ENCODE data around the gene CARMIL1. TPM values are rescaled to one million over a fixed set of nuclear protein-coding genes. Genes with fewer than 3 reads are reported as not detected.
A peak's percentile ranks its signal among the peaks of the same experiment; 100 is the strongest.

Gene CARMIL1
- total RNA-seq, 1 experiment from 2014 or later, result 2.6 TPM

GRCh38 chr6:25630508-25631278, 351.5 kb downstream of the CARMIL1 start:
- DNase-seq (ENCODE audit: extremely low read depth, low read depth), result no peak

- DNase-seq (ENCODE audit: extremely low read depth, low read depth), result no peak
Observed at GRCh38 chr6:25635886-25636317, 356.7 kb downstream of the CARMIL1 start.

- DNase-seq (ENCODE audit: extremely low read depth, low read depth), result no peak
Observed at GRCh38 chr6:25637211-25637610, 358.0 kb downstream of the CARMIL1 start.

GRCh38 chr6:25637960-25638434, 358.8 kb downstream of the CARMIL1 start:
- DNase-seq (ENCODE audit: extremely low read depth, low read depth), result no peak

GRCh38 chr6:25639653-25640052, 360.5 kb downstream of the CARMIL1 start:
- DNase-seq (ENCODE audit: extremely low read depth, low read depth), result no peak

GRCh38 chr6:25640446-25640845, 361.3 kb downstream of the CARMIL1 start:
- no peak for DNase-seq (ENCODE audit: extremely low read depth, low read depth)

- DNase-seq (ENCODE audit: extremely low read depth, low read depth), result no peak
Observed at GRCh38 chr6:25640891-25641290, 361.7 kb downstream of the CARMIL1 start.

GRCh38 chr6:25641377-25641776, 362.2 kb downstream of the CARMIL1 start:
- DNase-seq (ENCODE audit: extremely low read depth, low read depth), result no peak

GRCh38 chr6:25641940-25642666, 362.9 kb downstream of the CARMIL1 start:
- DNase-seq (ENCODE audit: extremely low read depth, low read depth), result no peak

GRCh38 chr6:25642667-25643328, 363.6 kb downstream of the CARMIL1 start:
- no peak for DNase-seq (ENCODE audit: extremely low read depth, low read depth)

- DNase-seq (ENCODE audit: extremely low read depth, low read depth), result no peak
Observed at GRCh38 chr6:25645916-25646315, 366.7 kb downstream of the CARMIL1 start.

GRCh38 chr6:25649611-25650010, 370.4 kb downstream of the CARMIL1 start:
- DNase-seq (ENCODE audit: extremely low read depth, low read depth), result no peak

- peak; percentile 26 for DNase-seq (ENCODE audit: extremely low read depth, low read depth)
Observed at GRCh38 chr6:25652007-25652515, 372.9 kb downstream of the CARMIL1 start, which contains the start of gene SCGN. Gene SCGN (plus strand): TSS chr6:25652215. CDS start chr6:25652404, 189 bp downstream.

GRCh38 chr6:25655723-25656122, 376.5 kb downstream of the CARMIL1 start:
- DNase-seq (ENCODE audit: extremely low read depth, low read depth), result no peak

- no peak for DNase-seq (ENCODE audit: extremely low read depth, low read depth)
Observed at GRCh38 chr6:25659633-25660368, 380.6 kb downstream of the CARMIL1 start.

GRCh38 chr6:25660512-25660911, 381.3 kb downstream of the CARMIL1 start:
- DNase-seq (ENCODE audit: extremely low read depth, low read depth), result no peak

GRCh38 chr6:25661129-25661779, 382.1 kb downstream of the CARMIL1 start:
- no peak for DNase-seq (ENCODE audit: extremely low read depth, low read depth)

GRCh38 chr6:25665455-25665854, 386.3 kb downstream of the CARMIL1 start:
- no peak for DNase-seq (ENCODE audit: extremely low read depth, low read depth)

GRCh38 chr6:25669413-25669812, 390.2 kb downstream of the CARMIL1 start:
- no peak for DNase-seq (ENCODE audit: extremely low read depth, low read depth)
